ENCODE data around the gene PHAF1.

The PHAF1 gene

GRCh38 chr16:67165121-67166078, 55.7 kb downstream of the PHAF1 start:
- DNase-seq: no peak

- no peak for DNase-seq
Measured at GRCh38 chr16:67166110-67166547, 56.4 kb downstream of the PHAF1 start.

GRCh38 chr16:67166598-67167168, 56.9 kb downstream of the PHAF1 start:
- no peak for DNase-seq

- no peak for DNase-seq
Measured at GRCh38 chr16:67167588-67167987, 57.8 kb downstream of the PHAF1 start.

GRCh38 chr16:67169011-67169451, 59.3 kb downstream of the PHAF1 start:
- no peak for DNase-seq

GRCh38 chr16:67169642-67170167, 60.0 kb downstream of the PHAF1 start:
- DNase-seq: no peak

GRCh38 chr16:67170168-67170948, 60.6 kb downstream of the PHAF1 start, which contains the start of gene NOL3:
NOL3 (plus strand) TSS chr16:67170538.
- DNase-seq: no peak

- DNase-seq: no peak
Measured at GRCh38 chr16:67170949-67171649, 61.4 kb downstream of the PHAF1 start.

- DNase-seq: no peak
Measured at GRCh38 chr16:67173323-67173722, 63.6 kb downstream of the PHAF1 start.

GRCh38 chr16:67173808-67174705, 64.3 kb downstream of the PHAF1 start:
- DNase-seq: no peak

GRCh38 chr16:67174706-67175231, 65.0 kb downstream of the PHAF1 start:
- no peak for DNase-seq

GRCh38 chr16:67176662-67177061, 66.9 kb downstream of the PHAF1 start:
- DNase-seq: no peak

- no peak for DNase-seq
Measured at GRCh38 chr16:67177743-67178699, 68.3 kb downstream of the PHAF1 start.

- no peak for DNase-seq
Measured at GRCh38 chr16:67179421-67180080, 69.8 kb downstream of the PHAF1 start.

- DNase-seq: no peak
Measured at GRCh38 chr16:67180166-67180565, 70.4 kb downstream of the PHAF1 start.

GRCh38 chr16:67181346-67181745, 71.6 kb downstream of the PHAF1 start:
- DNase-seq: no peak

GRCh38 chr16:67182288-67182687, 72.5 kb downstream of the PHAF1 start:
- no peak for DNase-seq

GRCh38 chr16:67183284-67183626, 73.5 kb downstream of the PHAF1 start:
- no peak for DNase-seq

Measured in SIG-M5 (cell line).